ENCODE measurements around the gene KRT4.

- no peak for TF ChIP-seq ELF4 (IDR thresholded peaks at IDR 0.05)
- no peak for TF ChIP-seq TARDBP (IDR thresholded peaks at IDR 0.05)
- no peak for TF ChIP-seq NFRKB (IDR thresholded peaks at IDR 0.05)
- TF ChIP-seq ZNF384 (IDR thresholded peaks at IDR 0.05), result no peak
- no peak for TF ChIP-seq CTBP1 (IDR thresholded peaks at IDR 0.05; ENCODE audit: borderline replicate concordance)
- no peak for TF ChIP-seq BHLHE40 (IDR thresholded peaks at IDR 0.05; ENCODE audit: borderline replicate concordance)
- no peak for TF ChIP-seq ARNT (IDR thresholded peaks at IDR 0.05)
- no peak for TF ChIP-seq SUZ12 (IDR thresholded peaks at IDR 0.05)
- TF ChIP-seq FOXK2 (IDR thresholded peaks at IDR 0.05), result no peak
- no peak for TF ChIP-seq SP1 (IDR thresholded peaks at IDR 0.05)
- TF ChIP-seq FOXM1 (IDR thresholded peaks at IDR 0.05; ENCODE audit: borderline replicate concordance), result no peak
Measured at GRCh38 chr12:52813203-52813819, 605 bp downstream of the KRT4 start.

All from HEK293T (cell line).